H1 (cell line): ENCODE data around the gene SRP14. TPM values are rescaled to one million over a fixed set of nuclear protein-coding genes. Genes with fewer than 3 reads are reported as not detected.

Source experiments
- CTCF ChIA-PET: fragments of 300-600 bp; sonication (Branson Sonifier 250); formaldehyde crosslinking; loops from one replicate; lab custom pipeline; 2021; ENCODE audit not compliant: partially characterized antibody; lab: Charles Lee
- POLR2A ChIA-PET: fragments of 300-600 bp; sonication (Branson Sonifier 250); formaldehyde crosslinking; loops from one replicate; lab custom pipeline; 2021; ENCODE audit warnings: inconsistent platforms; ENCODE audit not compliant: partially characterized antibody; lab: Charles Lee
- DNase-seq, 2 experiments: peaks; one replicate each; pipeline versions ENCODE4 v3.0.0 to v3.0.0-alpha.2; 2010 to 2022; ENCODE audit warnings: low spot score in 2 of 2, low read depth in 1 of 2, mixed read lengths in 1 of 2
- FAIRE-seq: peaks from 2 replicates; lab custom pipeline; 2011; peaks lifted over from hg19 to GRCh38; lab: Jason Lieb, UNC
- H2AFZ ChIP-seq: 2 replicates; pipeline ENCODE4 v1.8.1; 2012; ENCODE audit warnings: low read length, inconsistent platforms
- H2AK5ac ChIP-seq: 2 replicates; pipeline ENCODE4 v1.6.1; 2013; ENCODE audit warnings: low read depth, low read length
- H2BK120ac ChIP-seq: replicated peaks from 2 replicates; pipeline ENCODE3; 2013; ENCODE audit warnings: low read depth, low read length, inconsistent platforms
- H2BK12ac ChIP-seq: 2 replicates; pipeline ENCODE4 v1.6.1; 2013; ENCODE audit warnings: low read depth, low read length
- H2BK15ac ChIP-seq: 2 replicates; pipeline ENCODE4 v1.6.1; 2013; ENCODE audit warnings: low read length
- H2BK20ac ChIP-seq: 2 replicates; pipeline ENCODE4 v1.6.1; 2013; ENCODE audit warnings: low read length
- H2BK5ac ChIP-seq: 2 replicates; pipeline ENCODE4 v1.6.1; 2013; ENCODE audit warnings: low read depth, low read length
- H3K14ac ChIP-seq: 2 replicates; pipeline ENCODE4 v1.6.1; 2013; ENCODE audit warnings: inconsistent platforms; ENCODE audit not compliant: insufficient read length
- H3K18ac ChIP-seq: 2 replicates; pipeline ENCODE4 v1.6.1; 2013; ENCODE audit warnings: low read length; ENCODE audit errors: extremely low read depth
- H3K23ac ChIP-seq: 2 replicates; pipeline ENCODE4 v1.6.1; 2013; ENCODE audit warnings: inconsistent platforms; ENCODE audit not compliant: insufficient read length
- H3K23me2 ChIP-seq: 2 replicates; pipeline ENCODE4 v1.6.1; 2013; ENCODE audit warnings: low read depth, low read length
- H3K27ac ChIP-seq: 2 replicates; pipeline ENCODE4 v1.6.1; 2011; ENCODE audit warnings: low read depth, low read length, inconsistent platforms
- H3K27me3 ChIP-seq, 4 experiments: replicated peaks in 1 of 4; 1 replicate in 1 of 4; 2 replicates in 3 of 4; pipeline versions ENCODE4 v1.6.1 to v1.8.1; 2011 to 2013; ENCODE audit warnings: low read length in 3 of 4, mild to moderate bottlenecking in 3 of 4, inconsistent platforms in 2 of 4, mixed read lengths in 2 of 4, moderate library complexity in 1 of 4; ENCODE audit not compliant: control insufficient read depth in 3 of 4, insufficient read depth in 3 of 4; ENCODE audit errors: extremely low read depth in 1 of 4
- H3K36me3 ChIP-seq, 4 experiments: 2 replicates each; pipeline versions ENCODE4 v1.6.1 to v1.8.1; 2011 to 2013; ENCODE audit warnings: mild to moderate bottlenecking in 4 of 4, low read length in 3 of 4, moderate library complexity in 2 of 4, control low read depth in 1 of 4, inconsistent platforms in 1 of 4; ENCODE audit not compliant: insufficient read depth in 4 of 4, control insufficient read depth in 2 of 4
- H3K4ac ChIP-seq: replicated peaks from 2 replicates; pipeline ENCODE3; 2013; ENCODE audit warnings: low read length, low read depth, mixed read lengths, inconsistent platforms; ENCODE audit not compliant: insufficient read length
- H3K4me1 ChIP-seq, 4 experiments: replicated peaks in 1 of 4; 1 replicate in 1 of 4; 2 replicates in 3 of 4; pipeline versions ENCODE4 v1.6.1 to v1.8.1; 2011 to 2013; ENCODE audit warnings: low read length in 3 of 4, inconsistent platforms in 2 of 4, mixed read lengths in 1 of 4; ENCODE audit not compliant: insufficient read depth in 4 of 4, control insufficient read depth in 3 of 4
- H3K4me2 ChIP-seq, 2 experiments: 2 replicates each; pipeline versions ENCODE4 v1.6.1 to v1.8.1; 2011 to 2013; ENCODE audit warnings: low read depth in 2 of 2, low read length in 2 of 2, control low read depth in 1 of 2, inconsistent platforms in 1 of 2, mild to moderate bottlenecking in 1 of 2; ENCODE audit not compliant: insufficient read depth in 1 of 2
- H3K4me3 ChIP-seq, 4 experiments: fragments of 200-600, 300-600 bp in 1 of 4; sonication (generic), shearing (Covaris generic), sonication (Bioruptor Twin) in 1 of 4; 2 replicates each; pipeline versions ENCODE4 v1.5.1 to v1.8.1; 2011 to 2016; ENCODE audit warnings: low read length in 4 of 4, low read depth in 3 of 4, control low read depth in 2 of 4, inconsistent platforms in 2 of 4, mild to moderate bottlenecking in 2 of 4, mixed read lengths in 1 of 4, moderate library complexity in 1 of 4; ENCODE audit not compliant: insufficient read depth in 2 of 4; ENCODE audit errors: extremely low read depth in 1 of 4
- H3K56ac ChIP-seq: replicated peaks from 2 replicates; pipeline ENCODE3; 2013; ENCODE audit warnings: low read depth, mild to moderate bottlenecking, mixed read lengths, low read length, inconsistent platforms; ENCODE audit not compliant: insufficient read length
- H3K79me1 ChIP-seq: 2 replicates; pipeline ENCODE4 v1.6.1; 2013; ENCODE audit warnings: low read depth, low read length, control low read depth
- H3K79me2 ChIP-seq, 2 experiments: 2 replicates each; pipeline versions ENCODE4 v1.6.1 to v1.8.1; 2012 to 2013; ENCODE audit warnings: low read length in 2 of 2, mild to moderate bottlenecking in 2 of 2, inconsistent platforms in 1 of 2; ENCODE audit not compliant: insufficient read depth in 2 of 2, control insufficient read depth in 1 of 2
- H3K9ac ChIP-seq, 4 experiments: replicated peaks in 1 of 4; 1 replicate in 1 of 4; 2 replicates in 3 of 4; pipeline versions ENCODE4 v1.6.1 to v1.8.1; 2011 to 2013; ENCODE audit warnings: low read depth in 3 of 4, low read length in 3 of 4, control low read depth in 2 of 4, mild to moderate bottlenecking in 2 of 4, moderate library complexity in 2 of 4, inconsistent platforms in 1 of 4; ENCODE audit errors: extremely low read depth in 1 of 4
- H3K9me3 ChIP-seq, 2 experiments: 2 replicates each; pipeline versions ENCODE4 v1.6.1 to v1.8.1; 2012 to 2013; ENCODE audit warnings: mild to moderate bottlenecking in 2 of 2, moderate library complexity in 2 of 2, control low read depth in 1 of 2, inconsistent platforms in 1 of 2, low read depth in 1 of 2, low read length in 1 of 2, mixed read lengths in 1 of 2; ENCODE audit not compliant: insufficient read depth in 2 of 2
- H4K20me1 ChIP-seq, 2 experiments: replicated peaks in 1 of 2; 2 replicates each; pipeline versions ENCODE3 to v1.8.1; 2011 to 2013; ENCODE audit warnings: inconsistent platforms in 2 of 2, low read length in 2 of 2, mild to moderate bottlenecking in 1 of 2; ENCODE audit not compliant: insufficient read depth in 2 of 2, control insufficient read depth in 1 of 2
- H4K5ac ChIP-seq: 2 replicates; pipeline ENCODE4 v1.6.1; 2013; ENCODE audit warnings: low read length, low read depth, mixed read lengths, inconsistent platforms; ENCODE audit not compliant: insufficient read length
- H4K8ac ChIP-seq: 2 replicates; pipeline ENCODE4 v1.8.0; 2013; ENCODE audit warnings: mild to moderate bottlenecking, moderate library complexity, low read length, inconsistent platforms; ENCODE audit not compliant: insufficient read depth; ENCODE audit errors: extremely low read depth
- H4K91ac ChIP-seq: replicated peaks from 2 replicates; pipeline ENCODE3; 2013; ENCODE audit warnings: low read length, mixed read lengths, inconsistent platforms; ENCODE audit not compliant: insufficient read length
- BACH1 ChIP-seq: IDR thresholded peaks from 2 replicates; pipeline ENCODE4 v1.6.1; 2012; ENCODE audit warnings: low read length, improper control_type of control experiment
- BRCA1 ChIP-seq: IDR thresholded peaks from 2 replicates; pipeline ENCODE4 v1.6.1; 2012; ENCODE audit warnings: low read depth, low read length, improper control_type of control experiment
- EGR1 ChIP-seq: IDR thresholded peaks from 2 replicates; pipeline ENCODE4 v1.6.1; 2011; ENCODE audit warnings: low read depth, low read length, borderline replicate concordance
- EZH2 ChIP-seq: fragments of 200-600 bp; sonication (generic); IDR thresholded peaks from 2 replicates; pipeline ENCODE4 v1.7.1; 2012; ENCODE audit warnings: low read depth, mild to moderate bottlenecking, moderate library complexity, low read length, inconsistent platforms; ENCODE audit not compliant: severe bottlenecking
- HDAC6 ChIP-seq: IDR thresholded peaks from one replicate; pipeline ENCODE4 v1.7.1; 2012; ENCODE audit warnings: low read depth, mild to moderate bottlenecking, inconsistent platforms, low read length, moderate library complexity
- JUN ChIP-seq: IDR thresholded peaks from 2 replicates; pipeline ENCODE4 v1.6.1; 2011; ENCODE audit warnings: low read depth, mild to moderate bottlenecking, improper control_type of control experiment, low read length
- JUND ChIP-seq: IDR thresholded peaks from 2 replicates; pipeline ENCODE4 v1.6.1; 2011; ENCODE audit warnings: mild to moderate bottlenecking, improper control_type of control experiment, low read length
- NANOG ChIP-seq: IDR thresholded peaks from 2 replicates; pipeline ENCODE4 v1.6.1; 2011; ENCODE audit warnings: low read length, low read depth, mild to moderate bottlenecking, inconsistent platforms; ENCODE audit not compliant: insufficient read depth, poor library complexity, severe bottlenecking
- POU5F1 ChIP-seq: IDR thresholded peaks from 2 replicates; pipeline ENCODE4 v1.6.1; 2011; ENCODE audit warnings: low read depth, mild to moderate bottlenecking, low read length, moderate library complexity
- RNF2 ChIP-seq: fragments of 200-900, 300-1000 bp; sonication (generic); IDR thresholded peaks from 2 replicates; pipeline ENCODE4 v1.7.1; 2016; ENCODE audit warnings: borderline replicate concordance, low read depth, mild to moderate bottlenecking, antibody characterized with exemption, low read length; ENCODE audit not compliant: poor library complexity, severe bottlenecking; ENCODE audit errors: missing control alignments
- TAF7 ChIP-seq: optimal IDR thresholded peaks from 2 replicates; pipeline ENCODE3; 2011; ENCODE audit warnings: low read depth, mild to moderate bottlenecking, inconsistent platforms, low read length, moderate library complexity, borderline replicate concordance
- TEAD4 ChIP-seq: IDR thresholded peaks from 2 replicates; pipeline ENCODE4 v1.6.1; 2012; ENCODE audit warnings: low read depth, low read length, inconsistent platforms, mixed read lengths
- WGBS, 2 experiments: shearing (Covaris generic) in 1 of 2; methylation state at CpG; one replicate each; pipeline versions ENCODE4 v1.1.6 to v1.1.7; 2013 to 2015; ENCODE audit warnings: low lambda C conversion rate in 2 of 2, mixed read lengths in 2 of 2, inconsistent platforms in 1 of 2, low coverage in 1 of 2, missing lambda C conversion rate in 1 of 2; ENCODE audit not compliant: insufficient replicate concordance in 2 of 2, insufficient coverage in 1 of 2, insufficient read length in 1 of 2; ENCODE audit errors: extremely low coverage in 1 of 2, missing lambda C conversion rate in 1 of 2; 5-methylcytosine and 5-hydroxymethylcytosine counted together
- polyA plus RNA-seq, 7 experiments: library from polyadenylated mRNA; depleted of rRNA in 3 of 7; stranded (reverse) in 5 of 7; unstranded in 2 of 7; fragments of >200 nt in 5 of 7; fragments of 200-250 nt in 2 of 7; gene quantifications; 1 replicate in 5 of 7; 2 replicates in 1 of 7; 4 replicates in 1 of 7; pipeline versions ENCODE4 v1.2.1 to v1.2.3, GENCODE V29; 2011 to 2013; ENCODE audit warnings: missing spikeins in 2 of 7, mixed read lengths in 2 of 7
- total RNA-seq: library from RNA; stranded (reverse); fragmentation: NEBNext Ultra II Directional; extraction: Animal tissue kit (Norgen Biotek cat#: 25700); gene quantifications from 2 replicates; pipeline ENCODE4 v1.2.1, GENCODE V29; 2021

The SRP14 gene
- total and polyA plus RNA-seq, 2 of the 8 experiments (the other 6 are each of a cell fraction or from before 2014, with no cell fraction given), result 186 to 223 TPM

GRCh38 chr15:40060236-40060961 is 21.4 kb upstream of the SRP14 start:
- WGBS, 2 experiments, result 93% methylated on average over 10 of the region's 10 CpGs; no CpG with 5 or more reads in 1 of the 2 experiments
- no peak overlapping the region for H2BK20ac ChIP-seq
- no peak for DNase-seq
- H3K9me3 ChIP-seq, result no peaks in the 10 kb centered on the region
- H4K91ac ChIP-seq, result no peak overlapping the region
- H3K56ac ChIP-seq, result no peak overlapping the region
- no peak overlapping the region for H2BK5ac ChIP-seq
- H2BK12ac ChIP-seq, result no peak overlapping the region
- H4K8ac ChIP-seq, result no peak overlapping the region
- H3K79me2 ChIP-seq, result no peaks in the 10 kb centered on the region
- no peaks in the 10 kb centered on the region; the same call in 1 of the 2 replicates for H3K23me2 ChIP-seq
- H2BK120ac ChIP-seq, result no peak overlapping the region
- ChIA-PET CTCF (interaction anchor here (0.7 to 5.5 kb wide), 30 partner anchors 8 to 214 kb away, joined by 3 to 65 read pairs (median 4); no protein-coding TSS in a partner anchor), POLR2A (interaction anchor here (0.5 to 4.0 kb wide), 10 partner anchors 9 to 119 kb away, joined by 3 to 15 read pairs (median 4); no protein-coding TSS in a partner anchor)
- no peak for FAIRE-seq
- no peak overlapping the region for H3K4me2 ChIP-seq
- H3K4me3 ChIP-seq, result no peak overlapping the region
- H3K79me1 ChIP-seq, result no peaks in the 10 kb centered on the region
- peaks cover 0 to 9% (median 0%) of the 10 kb centered on the region in 4 experiments; a peak in 3 of 7 replicates for H3K4me1 ChIP-seq
- H3K4ac ChIP-seq, result no peak overlapping the region
- H2BK15ac ChIP-seq, result no peak overlapping the region
- H2AK5ac ChIP-seq, result peak overlapping the region; percentile 65; the same call in 1 of the 2 replicates
- H4K20me1 ChIP-seq, result no peaks in the 10 kb centered on the region
- no peak overlapping the region for H3K14ac ChIP-seq
- no peak overlapping the region for H3K23ac ChIP-seq
- H4K5ac ChIP-seq, result no peak overlapping the region
- H3K27ac ChIP-seq, result no peak overlapping the region
- no peak overlapping the region for H3K18ac ChIP-seq
- 0 out of 7 replicates have a peak, but pooled peaks cover 0 to 2% (median 0%) of the 10 kb centered on the region in 4 experiments for H3K27me3 ChIP-seq
- H3K9ac ChIP-seq, result no peak overlapping the region
- no peak overlapping the region for H2AFZ ChIP-seq
- H3K36me3 ChIP-seq, result no peaks in the 10 kb centered on the region
- TF ChIP-seq TEAD4 (no peak), POU5F1 (no peak), RNF2 (no peak), HDAC6 (no peak), BACH1 (no peak), JUN (no peak), EZH2 (no peak), BRCA1 (no peak), EGR1 (no peak), NANOG (no peak), TAF7 (no peak), JUND (no peak)
